ENCODE measurements around the gene JADE1.
A peak's percentile ranks its signal among the peaks of the same experiment; 100 is the strongest.

The JADE1 gene

GRCh38 chr4:128810871-128811570 is 1.5 kb downstream of the JADE1 start:
- DNase-seq = peak in 1 of 2 experiments; percentile 5

- DNase-seq = peak in 1 of 2 experiments; percentile 33
Observed at GRCh38 chr4:128811571-128812441, 2.3 kb downstream of the JADE1 start.

GRCh38 chr4:128812442-128813235 is 3.1 kb downstream of the JADE1 start:
- peak in 1 of 2 experiments; percentile 46 for DNase-seq

GRCh38 chr4:128813965-128814364 is 4.5 kb downstream of the JADE1 start:
- DNase-seq = no peak

GRCh38 chr4:128818442-128818841 is 8.9 kb downstream of the JADE1 start:
- no peak for DNase-seq

- DNase-seq = no peak
Observed at GRCh38 chr4:128819082-128819742, 9.7 kb downstream of the JADE1 start.

- no peak for DNase-seq
Observed at GRCh38 chr4:128820671-128821070, 11.2 kb downstream of the JADE1 start.

GRCh38 chr4:128821151-128821550 is 11.7 kb downstream of the JADE1 start:
- DNase-seq = no peak

GRCh38 chr4:128823025-128823661 is 13.6 kb downstream of the JADE1 start:
- DNase-seq = no peak

GRCh38 chr4:128825226-128825625 is 15.7 kb downstream of the JADE1 start:
- DNase-seq = no peak

- no peak for DNase-seq
Observed at GRCh38 chr4:128827296-128827695, 17.8 kb downstream of the JADE1 start.

GRCh38 chr4:128830906-128831503 is 21.5 kb downstream of the JADE1 start:
- DNase-seq = no peak

GRCh38 chr4:128831531-128832242 is 22.2 kb downstream of the JADE1 start:
- DNase-seq = no peak

GRCh38 chr4:128832243-128832625 is 22.7 kb downstream of the JADE1 start:
- DNase-seq = no peak

- peak in 1 of 2 experiments; percentile 29 for DNase-seq
Observed at GRCh38 chr4:128835498-128836222, 26.2 kb downstream of the JADE1 start.

- no peak for DNase-seq
Observed at GRCh38 chr4:128837198-128837597, 27.7 kb downstream of the JADE1 start.

GRCh38 chr4:128837679-128838078 is 28.2 kb downstream of the JADE1 start:
- DNase-seq = no peak

- DNase-seq = no peak
Observed at GRCh38 chr4:128840711-128841318, 31.3 kb downstream of the JADE1 start.

GRCh38 chr4:128841402-128841801 is 31.9 kb downstream of the JADE1 start:
- no peak for DNase-seq

- no peak for DNase-seq
Observed at GRCh38 chr4:128844931-128845330, 35.4 kb downstream of the JADE1 start.
